Measurements from ENCODE around the gene ENOX1.

- TF ChIP-seq CTCF (IDR thresholded peaks at IDR 0.05) (no peak), POLR2A (IDR thresholded peaks at IDR 0.05) (no peak)
These were observed 438.9 kb downstream of the ENOX1 start for GRCh38 chr13:43347877-43348276.
